OCI-LY7 (cell line): ENCODE data around the gene SIRT3.

Source experiments
- EZH2phosphoT487 ChIP-seq: fragments of 200-600 bp; sonication (generic); IDR thresholded peaks from 2 replicates; pipeline ENCODE4 v1.6.1; 2018; ENCODE audit warnings: low read depth, borderline replicate concordance, mild to moderate bottlenecking, mixed run types, antibody characterized with exemption, low read length, moderate library complexity, mixed read lengths
- TF ChIP-seq, protein P1 (sequence below): fragments of 200-600 bp; sonication (generic); conservative IDR thresholded peaks from 2 replicates; pipeline ENCODE4 v1.5.1; 2014; ENCODE audit warnings: mild to moderate bottlenecking, antibody characterized with exemption, low read length, moderate library complexity, mixed read lengths

DNA sequence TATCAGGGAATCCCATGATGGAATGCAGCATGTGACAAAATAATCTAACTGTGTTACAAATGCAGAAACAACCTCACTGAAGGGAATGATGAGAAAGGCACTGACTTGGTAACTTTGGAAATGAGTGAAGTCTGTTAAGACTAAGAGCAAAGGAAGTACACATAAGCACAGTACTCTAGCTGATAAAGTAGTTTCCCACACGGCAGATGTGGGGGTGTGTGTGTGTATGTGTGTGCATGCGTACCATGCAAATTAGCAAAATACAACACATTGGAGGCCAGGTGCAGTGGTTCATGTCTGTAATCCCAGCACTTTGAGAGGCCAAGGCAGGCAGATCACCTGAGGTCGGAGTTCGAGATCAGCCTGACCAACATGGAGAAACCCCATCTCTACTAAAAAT is 25.5 kb upstream of the SIRT3 start:
- TF ChIP-seq, protein P1, sequence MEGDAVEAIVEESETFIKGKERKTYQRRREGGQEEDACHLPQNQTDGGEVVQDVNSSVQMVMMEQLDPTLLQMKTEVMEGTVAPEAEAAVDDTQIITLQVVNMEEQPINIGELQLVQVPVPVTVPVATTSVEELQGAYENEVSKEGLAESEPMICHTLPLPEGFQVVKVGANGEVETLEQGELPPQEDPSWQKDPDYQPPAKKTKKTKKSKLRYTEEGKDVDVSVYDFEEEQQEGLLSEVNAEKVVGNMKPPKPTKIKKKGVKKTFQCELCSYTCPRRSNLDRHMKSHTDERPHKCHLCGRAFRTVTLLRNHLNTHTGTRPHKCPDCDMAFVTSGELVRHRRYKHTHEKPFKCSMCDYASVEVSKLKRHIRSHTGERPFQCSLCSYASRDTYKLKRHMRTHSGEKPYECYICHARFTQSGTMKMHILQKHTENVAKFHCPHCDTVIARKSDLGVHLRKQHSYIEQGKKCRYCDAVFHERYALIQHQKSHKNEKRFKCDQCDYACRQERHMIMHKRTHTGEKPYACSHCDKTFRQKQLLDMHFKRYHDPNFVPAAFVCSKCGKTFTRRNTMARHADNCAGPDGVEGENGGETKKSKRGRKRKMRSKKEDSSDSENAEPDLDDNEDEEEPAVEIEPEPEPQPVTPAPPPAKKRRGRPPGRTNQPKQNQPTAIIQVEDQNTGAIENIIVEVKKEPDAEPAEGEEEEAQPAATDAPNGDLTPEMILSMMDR, result no peak
- no peak for TF ChIP-seq EZH2phosphoT487
